Esophagus muscularis mucosa (tissue), 3 donors: Measurements from ENCODE around the gene SERINC5.

ENCODE experiments used
- CTCF ChIP-seq, 3 experiments: fragments of 200-600 bp in 2 of 3; fragments of 450-650 bp in 1 of 3; sonication (generic) in 2 of 3; IDR thresholded peaks; one replicate each; pipeline ENCODE4 v1.5.1; 2017 to 2019; ENCODE audit warnings: antibody characterized with exemption in 3 of 3, mild to moderate bottlenecking in 2 of 3, moderate library complexity in 1 of 3
- POLR2AphosphoS5 ChIP-seq, 2 donors: sonication (generic); formaldehyde crosslinking; IDR thresholded peaks; one replicate each; pipeline ENCODE4 v1.6.1; 2017; ENCODE audit warnings: antibody characterized with exemption in 2 of 2

GRCh38 chr5:80125022-80125961 lies 130.6 kb downstream of the SERINC5 start:
- no peak for TF ChIP-seq POLR2AphosphoS5 (IDR thresholded peaks at IDR 0.05)
- TF ChIP-seq CTCF (IDR thresholded peaks at IDR 0.05), result no peak
